B cell (primary cell): ENCODE data around the gene TMEM266. TPM values are rescaled to one million over a fixed set of nuclear protein-coding genes. Genes with fewer than 3 reads are reported as not detected.

Experiments used
- ATAC-seq: fragments of 200-7000 bp; cut with Tn5 transposase; one replicate; pipeline ENCODE4 v1.10.0; 2021; ENCODE audit warnings: low read depth, mild to moderate bottlenecking, moderate number of reproducible peaks, moderate library complexity
- CTCF ChIA-PET: fragments of 350-600 bp; sonication (Branson Sonifier 250); formaldehyde crosslinking; loops from one replicate; lab custom pipeline; 2021; ENCODE audit warnings: antibody characterized with exemption, inconsistent platforms; lab: Charles Lee
- POLR2A ChIA-PET: fragments of 350-600 bp; sonication (Branson Sonifier 250); formaldehyde crosslinking; loops from one replicate; lab custom pipeline; 2021; ENCODE audit warnings: antibody characterized with exemption; lab: Charles Lee
- DNase-seq: peaks from one replicate; pipeline ENCODE4 v3.0.0; 2013
- H2AFZ ChIP-seq: 2 replicates; pipeline ENCODE4 v1.6.1; 2012; ENCODE audit warnings: mild to moderate bottlenecking, low read depth, low read length; ENCODE audit not compliant: insufficient read depth, poor library complexity, severe bottlenecking
- H3K27ac ChIP-seq, 2 donors: 1 replicate in 1 of 2; 2 replicates in 1 of 2; pipeline ENCODE4 v1.5.1; 2012 to 2013; ENCODE audit warnings: low read length in 2 of 2, mild to moderate bottlenecking in 2 of 2, moderate library complexity in 1 of 2
- H3K27me3 ChIP-seq, 4 experiments: fragments of 200-600 bp in 1 of 4; sonication (generic) in 1 of 4; replicated peaks in 1 of 4; 1 replicate in 2 of 4; 2 replicates in 2 of 4; pipeline versions ENCODE4 v1.6.1 to v1.7.0; 2013 to 2016; ENCODE audit warnings: low read length in 3 of 4, mild to moderate bottlenecking in 2 of 4, mixed read lengths in 1 of 4, moderate library complexity in 1 of 4; ENCODE audit not compliant: insufficient read depth in 4 of 4, control insufficient read depth in 3 of 4; ENCODE audit errors: control extremely low read depth in 1 of 4
- H3K36me3 ChIP-seq, 2 experiments: replicated peaks in 1 of 2; 1 replicate in 1 of 2; 2 replicates in 1 of 2; pipeline versions ENCODE4 v1.6.1 to v1.7.1; 2013; ENCODE audit warnings: low read length in 1 of 2; ENCODE audit not compliant: insufficient read depth in 2 of 2, control insufficient read depth in 1 of 2; ENCODE audit errors: control extremely low read depth in 1 of 2, extremely low read depth in 1 of 2
- H3K4me1 ChIP-seq, 2 donors: fragments of 200-600 bp in 1 of 2; sonication (generic) in 1 of 2; 1 replicate in 1 of 2; 2 replicates in 1 of 2; pipeline versions ENCODE4 v1.5.1 to v1.6.1; 2013 to 2017; ENCODE audit warnings: low read length in 2 of 2; ENCODE audit not compliant: control insufficient read depth in 2 of 2, insufficient read depth in 2 of 2
- H3K4me2 ChIP-seq: replicated peaks from 2 replicates; pipeline ENCODE3; 2012; ENCODE audit warnings: mild to moderate bottlenecking, low read depth, low read length; ENCODE audit not compliant: poor library complexity, severe bottlenecking
- H3K4me3 ChIP-seq, 5 experiments: fragments of 200-600 bp in 1 of 5; sonication (generic) in 1 of 5; 1 replicate in 3 of 5; 2 replicates in 2 of 5; pipeline versions ENCODE4 v1.5.1 to v1.7.0; 2011 to 2016; ENCODE audit warnings: low read length in 4 of 5, mild to moderate bottlenecking in 4 of 5, low read depth in 2 of 5, control low read depth in 1 of 5, moderate library complexity in 1 of 5; ENCODE audit not compliant: insufficient read depth in 1 of 5; ENCODE audit errors: control extremely low read depth in 1 of 5, extremely low read depth in 1 of 5
- H3K79me2 ChIP-seq: fragments of 200-600 bp; sonication (generic); one replicate; pipeline ENCODE4 v1.6.0; 2016; ENCODE audit warnings: low read length; ENCODE audit not compliant: control insufficient read depth, insufficient read depth
- H3K9ac ChIP-seq: fragments of 200-600 bp; sonication (generic); 2 replicates; pipeline ENCODE4 v1.6.1; 2017; ENCODE audit warnings: mild to moderate bottlenecking, low read length, moderate library complexity
- H3K9me3 ChIP-seq, 3 donors: one replicate each; pipeline versions ENCODE4 v1.6.1 to v1.7.1; 2013; ENCODE audit warnings: low read length in 2 of 3; ENCODE audit not compliant: control insufficient read depth in 2 of 3, insufficient read depth in 1 of 3; ENCODE audit errors: control extremely low read depth in 1 of 3
- H4K20me1 ChIP-seq: 2 replicates; pipeline ENCODE4 v1.6.0; 2012; ENCODE audit warnings: mild to moderate bottlenecking, low read length; ENCODE audit not compliant: insufficient read depth, control insufficient read depth, poor library complexity, severe bottlenecking
- H3K27ac Mint-ChIP-seq: one replicate; pipeline ENCODE4 v1.8.0; 2021; ENCODE audit warnings: mixed read lengths
- H3K27me3 Mint-ChIP-seq: one replicate; pipeline ENCODE4 v1.8.0; 2021; ENCODE audit warnings: mixed read lengths
- H3K4me1 Mint-ChIP-seq: one replicate; pipeline ENCODE4 v1.8.0; 2021; ENCODE audit warnings: mixed read lengths
- H3K4me3 Mint-ChIP-seq: one replicate; pipeline ENCODE4 v1.8.0; 2021; ENCODE audit warnings: mixed read lengths
- H3K9me3 Mint-ChIP-seq: one replicate; pipeline ENCODE4 v1.8.0; 2022; ENCODE audit warnings: mixed read lengths; ENCODE audit not compliant: insufficient read depth
- CTCF ChIP-seq: fragments of 200-600 bp; IDR thresholded peaks from one replicate; pipeline ENCODE4 v1.8.0; 2022; ENCODE audit warnings: antibody characterized with exemption, mild to moderate bottlenecking
- EZH2 ChIP-seq: IDR thresholded peaks from 2 replicates; pipeline ENCODE4 v1.6.1; 2012; ENCODE audit warnings: borderline replicate concordance, low read depth, mild to moderate bottlenecking, moderate library complexity, low read length; ENCODE audit not compliant: insufficient read depth, poor library complexity, severe bottlenecking
- WGBS: methylation state at CpG from one replicate; pipeline ENCODE4 v1.1.5; 2013; ENCODE audit warnings: missing lambda C conversion rate; ENCODE audit not compliant: insufficient coverage; 5-methylcytosine and 5-hydroxymethylcytosine counted together
- intact Hi-C: fragments of 100-400 bp; cut with micrococcal nuclease; formaldehyde crosslinking; loops from one replicate; pipeline ENCODE4 v1.10.0; 2022
- polyA plus RNA-seq: library from polyadenylated mRNA; depleted of rRNA; stranded (reverse); fragments of >200 nt; gene quantifications from 2 replicates; pipeline ENCODE4 v1.2.3, GENCODE V29; 2012
- total RNA-seq, 2 donors: library from RNA; stranded (reverse); fragments of 120-200 nt in 1 of 2; gene quantifications; 1 replicate in 1 of 2; 2 replicates in 1 of 2; pipeline versions ENCODE4 v1.2.3 to v1.2.4, GENCODE V29; 2013 to 2022

TMEM266 gene
- total and polyA plus RNA-seq, 2 donors (not counting 1 experiment from before 2014, with no cell fraction given), result not detected

GRCh38 chr15:76197703-76198455 lies 138.1 kb downstream of the TMEM266 start:
- Mint-ChIP-seq H3K27ac (no peak overlapping the region), H3K4me1 (peaks cover 20% of the 10 kb centered on the region), H3K4me3 (peak overlapping the region; percentile 29), H3K27me3 (no peaks in the 10 kb centered on the region), H3K9me3 (no peaks in the 10 kb centered on the region)
- POLR2A ChIA-PET, result no interaction called here
- Histone ChIP-seq H3K36me3 (no peaks in the 10 kb centered on the region), H3K9me3 (no peaks in the 10 kb centered on the region), H3K4me3 (no peak overlapping the region), H3K27me3 (no peaks in the 10 kb centered on the region), H2AFZ (no peak overlapping the region), H3K4me1 (peaks cover 0 to 17% of the 10 kb centered on the region in 2 donors), H3K79me2 (no peaks in the 10 kb centered on the region), H4K20me1 (no peaks in the 10 kb centered on the region), H3K4me2 (peak overlapping the region; percentile 44), H3K27ac (no peak overlapping the region), H3K9ac (no peak overlapping the region)
- CTCF ChIA-PET, result interaction anchor here (1.4 kb wide), 1 partner anchor 7 kb away, joined by 5 read pairs; no protein-coding TSS in a partner anchor
- DNase-seq (no peak), ATAC-seq (no peak)
- no peak for TF ChIP-seq EZH2
- no peak for TF ChIP-seq CTCF
- intact Hi-C loops, result no loop called here
- 94% methylated on average over 8 of the region's 8 CpGs for WGBS

GRCh38 chr15:76198456-76199105 lies 138.8 kb downstream of the TMEM266 start:
- ChIA-PET CTCF (interaction anchor here (1.4 kb wide), 1 partner anchor 8 kb away, joined by 5 read pairs; no protein-coding TSS in a partner anchor), POLR2A (no interaction called here)
- intact Hi-C loops, result no loop called here
- WGBS, result 100% methylated on average over 3 of the region's 6 CpGs
- Histone ChIP-seq H4K20me1 (no peaks in the 10 kb centered on the region), H3K27me3 (no peaks in the 10 kb centered on the region), H2AFZ (no peak overlapping the region), H3K27ac (no peak overlapping the region), H3K36me3 (no peaks in the 10 kb centered on the region), H3K4me1 (peaks cover 0 to 17% of the 10 kb centered on the region in 2 donors), H3K4me2 (no peak overlapping the region), H3K4me3 (no peak overlapping the region), H3K79me2 (no peaks in the 10 kb centered on the region), H3K9ac (no peak overlapping the region), H3K9me3 (no peaks in the 10 kb centered on the region)
- ATAC-seq (no peak), DNase-seq (no peak)
- Mint-ChIP-seq H3K27ac (no peak overlapping the region), H3K27me3 (no peaks in the 10 kb centered on the region), H3K4me1 (peaks cover 20% of the 10 kb centered on the region), H3K4me3 (no peak overlapping the region), H3K9me3 (no peaks in the 10 kb centered on the region)
- no peak for TF ChIP-seq CTCF
- TF ChIP-seq EZH2, result no peak
